Epithelial cell of esophagus (primary cell): ENCODE measurements around the gene FFAR2.

Source experiments
- DNase-seq: peaks from one replicate; pipeline ENCODE4 v3.0.0; 2010; ENCODE audit warnings: low read depth
- H3K4me3 ChIP-seq: 2 replicates; pipeline ENCODE4 v1.5.1; 2011; ENCODE audit warnings: mild to moderate bottlenecking, low read length, control low read depth
- CTCF ChIP-seq: IDR thresholded peaks from 2 replicates; pipeline ENCODE4 v1.5.1; 2011; ENCODE audit warnings: low read depth, mild to moderate bottlenecking, low read length, control low read depth, inconsistent platforms; ENCODE audit not compliant: insufficient read depth; ENCODE audit errors: missing control alignments

FFAR2 gene

GRCh38 chr19:35497406-35497805 lies 49.3 kb downstream of the FFAR2 start:
- no peak for TF ChIP-seq CTCF
- no peak for DNase-seq
- H3K4me3 ChIP-seq, result no peak overlapping the region

GRCh38 chr19:35498220-35498619 lies 50.2 kb downstream of the FFAR2 start:
- no peak for TF ChIP-seq CTCF
- no peak for DNase-seq

GRCh38 chr19:35498984-35499527 lies 51.0 kb downstream of the FFAR2 start:
- no peak overlapping the region for H3K4me3 ChIP-seq
- DNase-seq, result no peak
- TF ChIP-seq CTCF, result no peak

More at GRCh38 chr19:35498220-35498619, 50.2 kb downstream of the FFAR2 start:
- no peak overlapping the region for H3K4me3 ChIP-seq

GRCh38 chr19:35500611-35501010 lies 52.6 kb downstream of the FFAR2 start:
- peak overlapping the region; percentile 41 for H3K4me3 ChIP-seq
- no peak for TF ChIP-seq CTCF
- no peak for DNase-seq
